GM19023 (cell line): ENCODE measurements around the gene PRAC2.

Source experiments
- ATAC-seq: cut with Tn5 transposase; IDR thresholded peaks from one replicate; pipeline ENCODE4 v1.9.1; 2021; ENCODE audit warnings: mild to moderate bottlenecking, moderate library complexity; ENCODE audit not compliant: unreplicated experiment

Gene PRAC2

GRCh38 chr17:48719642-48720265, 3.2 kb upstream of the PRAC2 start:
- ATAC-seq: no peak

- no peak for ATAC-seq
Observed at GRCh38 chr17:48720266-48721008, 2.5 kb upstream of the PRAC2 start.

- ATAC-seq: no peak
Observed at GRCh38 chr17:48721009-48721402, 2.0 kb upstream of the PRAC2 start.

GRCh38 chr17:48722201-48722907, 631 bp upstream of the PRAC2 start, which contains the start of gene PRAC1:
Gene PRAC1, minus strand, starts transcription at chr17:48722518. Its CDS starts 126 bp downstream, at chr17:48722392.
- ATAC-seq: no peak

GRCh38 chr17:48723423-48724250, 652 bp downstream of the PRAC2 start:
- ATAC-seq: no peak

- no peak for ATAC-seq
Observed at GRCh38 chr17:48724251-48725003, 1.4 kb downstream of the PRAC2 start.

- ATAC-seq: no peak
Observed at GRCh38 chr17:48725004-48725287, 2.0 kb downstream of the PRAC2 start.

- ATAC-seq: no peak
Observed at GRCh38 chr17:48725288-48726064, 2.5 kb downstream of the PRAC2 start.

- no peak for ATAC-seq
Observed at GRCh38 chr17:48726114-48726915, 3.3 kb downstream of the PRAC2 start.

GRCh38 chr17:48726916-48727286, 3.9 kb downstream of the PRAC2 start:
- ATAC-seq: no peak

- ATAC-seq: no peak
Observed at GRCh38 chr17:48727415-48728175, 4.6 kb downstream of the PRAC2 start.

- ATAC-seq: no peak
Observed at GRCh38 chr17:48728232-48729231, 5.5 kb downstream of the PRAC2 start, which contains the start of gene HOXB13. Gene HOXB13, minus strand, starts transcription at chr17:48728750. Its CDS starts 157 bp downstream, at chr17:48728593.

GRCh38 chr17:48729335-48730239, 6.6 kb downstream of the PRAC2 start:
- no peak for ATAC-seq

GRCh38 chr17:48730240-48730550, 7.2 kb downstream of the PRAC2 start:
- no peak for ATAC-seq

GRCh38 chr17:48731355-48731754, 8.4 kb downstream of the PRAC2 start:
- ATAC-seq: no peak
